Effector CD4-positive, alpha-beta T cell (primary cell): ENCODE data around the gene NARF.
"Not testable (repeated sequence)": the region's sequence is repeated elsewhere in the genome, so short reads cannot be mapped to it uniquely, and the experiment has no call there.

Experiments used
- DNase-seq: peaks from one replicate; pipeline ENCODE4 v3.0.0-alpha.2; 2020

NARF gene

DNA sequence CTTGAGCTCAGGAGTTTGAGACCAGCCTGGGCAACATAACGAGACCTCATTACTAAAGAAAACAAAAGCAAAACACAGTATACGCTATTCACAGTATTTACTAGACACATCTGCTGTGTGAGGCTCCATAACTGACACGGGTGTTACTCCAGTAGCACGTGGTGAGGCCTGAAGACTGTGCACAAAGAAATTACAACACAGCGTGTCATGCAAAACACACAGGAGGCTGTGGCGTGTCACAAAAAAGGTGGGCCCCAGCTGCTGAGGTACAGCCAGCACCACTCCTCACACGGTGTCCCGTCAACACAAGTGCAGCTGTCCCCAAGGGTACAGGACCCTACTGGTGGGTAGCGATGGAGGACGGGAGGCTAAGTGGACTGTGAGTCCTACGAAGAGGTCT, 10.7 kb upstream of the NARF start:
- DNase-seq: no peak

DNA sequence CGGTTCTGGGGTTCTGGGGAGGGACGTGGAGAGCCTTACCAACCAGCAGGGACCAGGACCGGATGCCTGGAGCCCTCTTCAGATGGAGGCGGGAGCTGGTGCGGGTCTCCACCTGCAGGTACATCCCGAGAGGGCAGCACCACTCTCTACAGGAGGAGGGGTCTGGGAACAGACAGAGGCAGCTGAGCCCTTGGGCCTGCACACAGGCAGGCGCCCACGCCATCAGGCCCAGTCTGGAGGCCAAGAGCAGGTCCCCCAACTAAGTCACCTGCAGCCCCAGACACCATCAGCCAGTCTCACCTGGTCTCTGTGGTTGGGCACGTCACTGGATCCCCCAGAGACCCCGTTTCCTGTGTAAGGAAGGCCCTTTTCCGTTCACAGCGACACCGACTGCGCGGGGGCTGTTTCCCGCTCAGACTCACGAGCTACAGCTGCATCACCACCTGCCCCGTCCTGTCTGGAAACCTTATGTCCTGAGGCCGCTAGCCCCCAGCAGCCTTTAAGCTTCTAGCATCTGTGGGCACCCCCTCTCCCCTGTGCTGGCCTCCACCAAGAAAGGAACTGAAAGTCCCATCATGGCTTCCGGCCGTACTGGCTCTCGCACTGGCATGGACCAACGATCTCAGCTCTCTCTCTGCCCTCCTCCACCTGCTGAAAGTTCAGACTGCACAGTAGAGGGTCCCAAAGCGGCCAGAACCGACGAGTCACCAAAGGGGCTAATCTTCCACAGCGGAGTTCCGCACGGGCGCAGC, 9.2 kb upstream of the NARF start:
- DNase-seq: peak; percentile 70

DNA sequence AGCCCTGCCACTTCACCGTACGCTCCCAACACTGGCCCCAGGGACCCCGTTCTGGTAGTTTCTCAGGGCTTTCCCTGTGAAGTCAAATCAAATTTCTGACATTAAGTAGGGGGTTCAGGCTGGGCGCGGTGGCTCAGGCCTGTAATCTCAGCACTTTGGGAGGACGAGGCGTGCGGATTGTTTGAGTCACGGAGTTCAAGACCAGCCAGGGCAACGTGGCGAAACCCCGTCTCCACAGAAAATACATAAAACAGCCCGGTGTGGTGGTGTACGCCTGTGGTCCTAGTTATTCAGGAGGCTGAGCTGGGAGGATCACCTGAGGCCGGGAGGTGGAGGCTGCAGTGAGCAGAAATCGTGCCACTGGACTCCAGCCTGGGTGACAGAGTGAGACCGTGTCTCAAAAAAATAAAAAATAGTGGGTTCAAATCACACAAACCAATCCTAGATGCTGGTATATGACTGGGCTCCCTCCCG, 8.6 kb upstream of the NARF start:
- peak; percentile 11 for DNase-seq

DNA sequence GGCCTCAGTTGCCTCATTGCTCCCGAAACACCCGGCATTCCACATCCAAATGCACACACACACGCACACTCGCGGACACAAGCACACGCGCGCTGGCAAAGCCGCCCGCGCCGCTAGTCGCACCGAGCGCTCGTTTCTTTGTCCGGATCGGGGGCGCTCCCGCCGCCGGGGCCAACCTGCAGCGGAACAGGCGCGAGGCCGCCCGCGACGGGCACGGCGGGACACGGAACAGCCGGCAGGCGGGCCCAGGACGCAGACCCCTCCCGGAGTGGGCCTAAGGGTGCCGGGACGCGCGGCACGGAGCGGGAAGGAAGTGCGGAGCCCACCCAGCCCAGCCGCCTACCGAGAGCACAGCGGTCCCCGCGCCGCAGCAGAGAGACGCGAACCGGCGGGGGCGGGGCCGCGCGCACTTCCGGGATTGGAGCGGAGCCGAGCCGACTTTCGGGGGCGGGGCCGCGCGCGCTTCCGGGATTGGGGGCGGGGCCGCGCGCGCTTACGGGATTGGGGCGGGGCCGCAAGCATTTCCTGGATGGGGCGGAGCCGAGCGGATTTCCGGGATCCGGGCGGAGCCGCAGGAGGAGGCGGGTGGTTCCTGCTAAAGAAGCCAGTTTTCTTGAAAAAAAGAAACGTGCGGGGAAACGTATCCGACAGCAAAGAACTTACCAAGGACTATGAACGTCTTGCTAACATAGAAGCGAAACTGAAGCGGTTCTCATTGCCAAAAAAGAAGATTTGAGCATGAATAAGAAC, 8.0 kb upstream of the NARF start, which contains the start of gene CYBC1:
Gene CYBC1, minus strand, starts transcription at position 396 of the 750 bp plus-strand sequence. CDS start 1,498 bp downstream, outside the sequence.
- peak; percentile 93 for DNase-seq

DNA sequence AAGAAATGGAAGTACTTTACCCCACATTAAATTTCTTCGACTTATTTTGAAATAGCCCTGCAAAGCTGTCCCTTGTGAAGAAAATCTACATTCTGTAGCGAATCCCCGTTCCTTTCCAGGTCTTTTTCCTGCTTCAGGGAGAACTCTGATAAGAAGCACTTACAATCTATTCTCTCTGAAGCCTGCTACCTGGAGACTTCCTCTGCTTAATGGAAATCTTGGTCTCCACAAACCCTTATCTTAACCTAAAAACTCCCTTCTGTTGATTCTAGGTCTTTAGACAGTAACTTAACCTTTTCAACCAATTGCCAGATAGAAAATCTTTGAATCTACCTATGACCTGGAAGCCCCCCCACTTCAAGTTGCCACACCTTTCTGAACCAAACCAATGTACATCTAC, 6.4 kb upstream of the NARF start:
- no peak for DNase-seq

DNA sequence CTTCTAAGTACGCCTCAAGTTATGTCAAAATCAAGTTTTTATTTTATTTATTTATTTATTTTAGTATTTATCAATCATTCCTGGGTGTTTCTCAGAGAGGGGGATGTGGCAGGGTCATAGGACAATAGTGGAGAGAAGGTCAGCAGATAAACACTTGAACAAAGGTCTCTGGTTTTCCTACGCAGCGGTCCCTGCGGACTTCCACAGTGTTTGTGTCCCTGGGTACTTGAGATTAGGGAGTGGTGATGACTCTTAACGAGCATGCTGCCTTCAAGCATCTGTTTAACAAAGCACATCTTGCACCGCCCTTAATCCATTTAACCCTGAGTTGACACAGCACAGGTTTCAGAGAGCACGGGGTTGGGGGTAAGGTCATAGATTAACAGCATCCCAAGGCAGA, 5.4 kb upstream of the NARF start:
- DNase-seq: not testable (repeated sequence)

DNA sequence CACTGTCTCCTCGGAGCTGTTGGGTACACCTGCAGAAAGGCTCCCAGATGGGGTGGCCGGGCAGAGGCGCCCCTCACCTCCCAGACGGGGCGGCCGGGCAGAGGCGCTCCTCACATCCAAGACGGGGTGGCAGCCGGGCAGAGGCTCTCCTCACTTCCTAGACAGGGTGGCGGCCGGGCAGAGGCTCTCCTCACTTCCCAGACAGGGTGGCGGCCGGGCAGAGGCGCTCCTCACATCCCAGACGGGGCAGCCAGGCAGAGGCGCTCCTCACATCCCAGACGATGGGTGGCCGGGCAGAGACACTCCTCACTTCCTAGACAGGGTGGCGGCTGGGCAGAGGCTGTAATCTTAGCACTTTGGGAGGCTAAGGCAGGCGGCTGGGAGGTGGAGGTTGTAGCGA, 4.8 kb upstream of the NARF start:
- DNase-seq: not testable (repeated sequence)

DNA sequence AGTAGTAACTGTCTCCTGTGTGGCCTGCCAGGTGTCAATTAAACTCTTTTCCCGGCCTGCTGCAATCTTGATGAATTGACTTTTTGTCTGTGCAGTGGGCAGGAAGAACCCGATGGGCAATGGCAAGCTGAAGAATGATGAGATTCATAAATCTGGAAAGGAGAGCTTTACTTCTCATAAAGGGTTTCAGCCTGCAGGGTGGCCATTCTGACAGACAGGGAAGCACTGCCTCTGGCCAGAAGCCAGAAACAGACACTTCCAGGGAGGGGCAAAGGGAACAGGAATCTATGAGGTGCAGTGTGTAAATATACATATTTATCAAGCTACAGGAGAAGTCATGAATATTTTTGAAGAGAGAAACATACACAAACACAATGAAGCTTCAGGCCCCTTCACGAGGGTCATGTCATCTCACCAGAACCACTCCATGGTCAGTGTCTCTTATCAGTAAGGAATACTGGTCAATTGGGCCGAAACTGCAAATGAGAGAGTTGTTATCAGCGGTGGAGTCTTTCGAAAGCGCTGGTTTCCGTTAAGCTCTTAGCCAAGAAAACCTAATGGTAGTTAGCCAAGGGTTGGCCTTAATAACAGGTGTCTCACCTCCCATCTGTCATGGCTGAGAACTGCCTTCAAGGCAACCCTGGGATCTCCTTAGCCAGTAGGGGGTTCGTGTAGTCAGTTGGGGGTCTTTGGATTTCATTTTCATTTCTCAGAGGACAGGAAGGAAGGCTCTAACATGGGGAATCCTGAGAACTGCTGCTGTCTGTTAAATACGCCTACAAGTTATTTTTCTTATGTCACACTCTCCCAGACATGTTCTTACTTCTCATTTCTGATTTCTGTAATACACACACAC, 1.2 kb upstream of the NARF start:
- no peak for DNase-seq

DNA sequence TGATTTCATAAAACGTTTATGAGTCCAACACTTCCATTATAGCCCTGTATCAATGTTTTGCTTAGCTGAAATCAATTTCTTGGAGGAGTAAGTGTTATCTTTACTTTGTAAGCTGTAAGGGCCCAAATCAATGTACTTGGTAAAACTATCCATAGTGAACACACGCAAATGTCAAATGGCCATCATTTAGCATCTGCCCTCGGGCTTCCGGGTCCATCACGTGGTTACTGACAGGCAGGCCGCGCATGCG, 687 bp upstream of the NARF start:
- no peak for DNase-seq

DNA sequence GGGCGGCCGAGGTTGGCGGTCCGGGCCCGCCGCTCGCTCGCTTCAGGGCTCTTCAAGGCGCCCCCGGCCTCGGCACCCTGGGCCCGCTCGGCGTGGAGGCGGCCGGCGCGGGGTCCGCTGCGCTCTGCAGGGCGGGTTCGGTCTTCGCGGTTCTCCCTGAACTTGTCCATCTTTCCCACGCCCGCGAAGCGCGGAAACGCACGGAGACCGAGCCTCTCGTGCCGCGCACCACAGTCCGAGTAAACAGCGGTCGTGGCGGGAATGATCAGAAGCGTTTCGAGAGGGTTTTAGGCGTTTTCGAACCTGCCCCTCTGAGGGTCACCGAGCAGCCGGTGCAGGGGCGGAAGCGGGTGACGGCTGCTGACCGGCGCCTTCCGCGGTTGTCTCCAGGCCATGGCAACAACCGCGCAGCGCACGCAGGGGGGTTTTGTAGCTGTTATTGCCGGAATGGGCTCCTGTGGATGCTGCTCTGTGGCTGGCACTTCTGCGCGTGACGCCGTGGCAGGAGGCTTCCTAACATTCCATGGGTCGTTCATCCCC, 414 bp downstream of the NARF start:
- DNase-seq: peak; percentile 14

DNA sequence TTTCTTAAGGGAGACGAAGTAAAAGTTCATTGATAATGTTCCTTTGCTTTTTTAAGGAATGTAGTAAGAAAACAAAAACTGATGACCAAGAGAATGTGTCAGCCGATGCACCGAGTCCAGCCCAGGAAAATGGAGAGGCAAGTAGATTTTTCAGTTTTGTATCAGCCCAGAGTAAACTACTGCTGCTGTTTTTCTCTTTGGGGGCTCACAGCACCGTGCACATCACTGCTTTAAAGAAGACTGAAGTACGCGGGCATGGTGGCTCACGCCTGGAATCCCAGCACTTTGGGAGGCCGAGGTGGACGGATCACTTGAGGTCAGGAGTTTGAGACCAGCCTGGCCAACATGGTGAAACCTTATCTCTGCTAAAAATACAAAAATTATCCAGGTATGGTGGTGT, 1.4 kb downstream of the NARF start:
- DNase-seq: not testable (repeated sequence)

DNA sequence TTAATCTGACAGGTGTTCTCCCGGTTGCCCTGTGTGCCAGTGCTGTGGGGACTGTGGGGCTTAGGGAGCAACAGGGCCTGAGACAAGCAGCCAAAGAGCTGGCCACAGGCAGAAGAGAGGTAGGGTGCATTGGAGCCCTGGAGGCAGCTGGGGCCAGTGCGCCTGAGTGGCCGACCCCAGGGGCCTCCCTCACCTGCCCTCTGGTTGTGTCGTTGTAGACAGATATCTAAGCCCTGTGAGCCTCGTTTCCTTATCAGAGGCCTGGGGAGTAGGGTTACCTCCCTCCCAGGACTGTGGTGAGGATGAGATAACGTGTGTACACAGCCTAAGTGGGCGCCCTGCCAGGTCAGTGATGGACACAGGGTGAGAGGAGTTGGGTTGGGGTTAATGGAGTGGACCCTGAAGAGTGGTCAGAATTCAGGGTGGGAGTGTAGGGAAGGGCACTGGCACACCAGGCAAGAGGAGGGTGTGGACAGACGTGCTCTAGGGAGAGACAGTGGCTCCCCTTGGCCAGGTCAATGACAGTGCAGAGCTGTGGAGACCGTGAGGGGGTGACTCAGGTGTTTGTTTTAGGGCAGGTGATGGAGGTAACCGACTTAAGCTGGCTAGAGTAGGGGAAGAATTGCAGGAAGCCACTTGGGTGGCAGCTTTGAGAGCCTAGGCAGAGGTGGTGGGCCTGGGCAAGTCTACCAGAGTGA, 3.4 kb downstream of the NARF start:
- DNase-seq: no peak

DNA sequence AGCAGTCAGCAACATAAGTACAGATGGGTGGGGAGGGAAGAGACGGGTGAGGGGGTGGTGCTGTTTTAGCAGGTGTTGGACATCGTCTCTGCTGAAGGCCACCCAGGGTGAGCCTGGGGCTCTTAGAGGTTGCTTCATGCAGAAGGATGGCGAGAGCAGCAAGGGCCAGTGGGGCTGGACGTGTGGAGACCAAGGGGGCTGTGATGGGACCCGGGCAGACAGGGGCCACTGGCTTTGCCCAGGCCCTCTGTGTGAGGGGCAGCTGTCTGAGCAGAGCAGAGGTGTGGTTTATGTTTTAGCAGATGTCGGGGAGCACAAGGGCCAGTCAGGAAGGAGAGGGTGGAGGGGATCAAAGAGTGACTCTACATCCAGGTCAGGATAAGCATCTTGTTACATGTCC, 4.8 kb downstream of the NARF start:
- no peak for DNase-seq

DNA sequence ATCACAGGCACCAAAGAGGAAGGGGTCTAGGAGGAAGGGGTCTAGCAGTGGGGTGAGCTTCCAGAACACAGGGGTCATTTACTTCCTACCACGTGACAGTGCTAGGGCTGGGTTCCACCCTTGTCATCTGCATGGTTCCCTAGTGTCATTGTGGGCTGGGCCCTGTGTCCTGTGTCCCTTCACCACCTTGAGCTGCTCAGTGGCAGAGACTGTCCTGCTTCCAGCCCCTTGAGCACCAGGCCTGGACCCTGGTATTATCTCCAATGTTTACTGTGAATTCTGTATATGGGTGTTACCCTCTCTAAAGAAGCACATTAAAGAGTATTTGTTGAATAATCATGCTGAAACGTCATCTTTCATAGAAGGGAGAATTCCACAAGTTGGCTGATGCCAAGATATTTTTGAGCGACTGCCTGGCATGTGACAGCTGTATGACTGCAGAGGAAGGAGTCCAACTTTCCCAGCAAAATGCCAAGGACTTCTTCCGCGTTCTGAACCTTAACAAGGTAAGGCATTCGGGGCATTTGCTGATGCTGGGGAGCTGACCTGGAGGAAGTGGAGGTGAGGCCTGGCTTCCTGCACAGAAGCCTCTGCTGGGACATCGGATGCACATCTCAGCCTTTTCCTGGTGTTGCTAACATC, 5.5 kb downstream of the NARF start:
- DNase-seq: no peak

DNA sequence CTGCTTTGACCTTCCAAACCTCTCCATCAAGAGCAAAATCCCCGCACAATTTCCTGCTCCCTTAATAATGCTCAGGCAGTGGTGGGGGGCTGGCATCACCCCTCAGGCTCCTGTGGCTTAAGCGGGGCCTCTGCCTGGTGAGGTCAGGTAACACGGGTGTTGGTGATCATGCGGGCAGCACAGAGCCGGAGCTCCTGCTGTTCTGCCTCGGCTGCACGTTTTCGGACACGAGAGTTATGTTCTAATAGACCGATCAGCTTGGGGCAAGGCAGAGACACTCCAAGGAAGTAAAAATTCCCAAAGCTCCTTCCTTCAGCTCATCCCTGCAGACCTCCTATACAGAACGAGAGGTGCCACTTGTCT, 6.0 kb downstream of the NARF start:
- DNase-seq: no peak

DNA sequence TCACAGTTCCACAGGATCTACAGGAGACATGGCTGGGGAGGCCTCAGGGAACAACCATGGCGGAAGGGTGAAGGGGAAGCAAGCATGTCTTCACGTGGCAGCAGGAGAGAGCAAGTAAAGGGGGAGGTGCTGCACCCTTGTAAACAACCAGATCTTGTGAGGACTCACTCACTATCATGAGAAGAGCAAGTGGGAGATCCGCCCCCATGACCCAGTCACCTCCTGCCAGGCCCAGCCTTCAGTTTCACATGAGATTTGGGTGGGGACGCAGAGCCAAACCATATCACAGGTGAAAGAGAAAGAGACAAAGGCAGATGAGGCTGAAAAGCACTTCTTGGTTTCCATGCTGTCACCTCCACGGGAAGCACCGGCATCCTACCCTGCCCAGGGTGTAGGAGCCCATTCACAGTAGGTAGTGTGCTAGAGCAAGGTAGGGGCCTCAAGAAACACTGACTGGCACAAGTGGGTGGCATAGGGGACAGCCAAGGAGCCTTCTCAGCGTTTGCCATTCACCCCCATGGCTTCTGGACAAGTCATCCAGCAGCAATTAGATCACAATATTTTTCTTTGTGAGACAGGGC, 6.6 kb downstream of the NARF start:
- no peak for DNase-seq

DNA sequence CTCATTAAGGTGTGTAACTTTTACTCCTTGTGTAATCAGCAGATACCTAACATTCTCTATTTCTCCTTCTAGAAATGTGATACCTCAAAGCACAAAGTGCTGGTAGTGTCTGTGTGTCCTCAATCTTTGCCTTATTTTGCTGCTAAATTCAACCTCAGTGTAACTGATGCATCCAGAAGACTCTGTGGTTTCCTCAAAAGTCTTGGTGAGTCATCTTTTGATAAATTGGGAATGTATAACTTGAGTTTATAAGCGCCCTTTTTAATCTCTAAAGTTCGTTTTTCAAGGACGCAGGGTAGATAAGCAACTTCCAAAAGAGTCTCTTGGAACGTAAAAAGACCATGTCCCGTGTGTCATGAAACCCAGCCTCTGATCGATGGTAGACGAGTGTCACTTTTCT, 10.2 kb downstream of the NARF start:
- no peak for DNase-seq

DNA sequence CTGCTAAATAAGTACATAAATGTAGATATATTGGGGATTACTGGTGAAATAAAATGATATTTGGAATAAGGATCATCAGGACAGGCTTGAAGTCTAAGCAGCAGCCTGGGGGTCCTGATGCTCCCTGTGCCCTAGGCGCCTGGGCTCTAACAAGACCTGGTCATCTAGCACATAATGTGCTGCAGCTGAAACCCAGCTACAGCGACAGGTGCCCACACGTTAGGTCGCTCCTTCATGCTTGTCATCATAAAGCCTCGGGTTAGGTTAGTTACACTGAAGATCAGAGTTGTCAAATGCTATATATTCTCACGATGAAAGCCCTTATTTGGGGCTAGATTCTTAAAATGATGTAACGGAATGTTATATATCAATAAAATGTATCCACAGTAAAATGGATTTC, 11.5 kb downstream of the NARF start:
- no peak for DNase-seq

DNA sequence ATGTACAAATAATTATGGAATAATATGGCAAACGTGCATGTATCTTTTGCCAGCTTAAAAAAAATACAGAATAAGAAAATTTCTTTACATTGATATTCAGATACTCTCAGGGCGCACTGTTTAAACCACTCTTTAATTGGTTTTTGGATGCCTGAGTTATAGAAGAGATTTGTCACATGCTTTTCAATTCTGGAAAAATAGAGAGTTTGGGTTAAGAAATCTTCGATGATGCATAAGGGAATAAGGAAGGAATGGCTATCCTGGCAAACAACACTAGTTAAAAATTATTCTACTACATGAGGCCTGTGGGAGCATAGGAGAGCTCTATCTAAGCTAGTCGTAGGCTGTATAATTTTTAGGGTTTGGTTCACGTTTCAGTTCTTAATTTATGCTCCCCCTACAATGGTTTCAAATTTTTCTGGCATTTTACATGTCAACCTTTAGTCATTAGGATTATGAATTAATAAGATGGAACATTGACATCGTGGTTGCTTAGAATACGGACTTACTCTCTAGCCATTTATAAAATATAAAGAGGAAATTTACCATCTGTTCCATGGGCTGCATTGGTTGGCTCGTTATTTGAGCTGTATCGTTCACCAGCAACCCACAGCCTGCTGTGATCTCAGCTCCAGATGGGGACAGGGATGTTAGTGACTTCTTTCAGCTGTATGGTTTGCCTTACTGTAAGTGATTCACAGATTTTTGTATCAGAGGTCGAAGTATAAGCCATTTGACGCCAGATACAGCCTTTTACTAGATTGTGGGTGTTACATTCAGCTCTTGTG, 15.9 kb downstream of the NARF start:
- DNase-seq: no peak

DNA sequence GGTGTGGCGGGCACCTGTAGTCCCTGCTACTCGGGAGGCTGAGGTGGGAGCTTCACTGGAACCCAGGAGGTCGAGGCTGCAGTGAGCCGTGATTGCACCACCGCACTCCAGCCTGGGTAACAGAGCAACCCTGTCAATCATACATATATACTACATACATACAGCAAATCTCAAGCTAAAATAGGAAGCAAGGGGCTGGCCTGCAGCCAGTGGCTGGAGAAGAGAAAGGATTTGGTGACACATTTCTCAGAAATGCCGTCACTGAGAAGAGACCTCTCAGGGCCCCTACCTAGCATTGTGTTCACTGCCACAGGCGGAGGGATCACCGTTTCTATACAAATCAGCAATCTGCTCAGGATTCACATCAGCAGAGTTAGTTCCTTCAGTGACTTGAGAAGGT, 16.9 kb downstream of the NARF start:
- DNase-seq: no peak

DNA sequence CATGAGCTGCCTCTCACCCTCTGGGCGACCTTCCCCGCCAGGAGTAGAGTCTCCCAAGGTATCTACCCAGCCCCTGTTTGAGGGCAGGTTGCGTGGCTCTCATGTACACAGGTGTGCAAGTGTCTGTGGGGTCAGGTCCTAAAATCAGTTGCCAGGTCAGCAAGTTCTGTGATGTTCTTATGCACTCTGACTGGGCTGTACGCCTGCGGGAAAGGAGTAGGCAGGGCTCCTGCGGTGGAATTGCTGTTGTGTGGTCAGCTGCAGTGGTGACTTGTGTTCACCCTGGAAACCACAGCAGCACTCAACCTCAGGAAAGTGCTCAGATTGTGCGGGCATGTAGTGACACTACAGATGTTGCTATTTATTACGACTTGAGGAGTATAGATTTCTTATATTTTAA, 19.4 kb downstream of the NARF start:
- DNase-seq: no peak
